ENCODE results near the gene A2M.
A peak's percentile ranks its signal among the peaks of the same experiment; 100 is the strongest.

A2M gene

DNA sequence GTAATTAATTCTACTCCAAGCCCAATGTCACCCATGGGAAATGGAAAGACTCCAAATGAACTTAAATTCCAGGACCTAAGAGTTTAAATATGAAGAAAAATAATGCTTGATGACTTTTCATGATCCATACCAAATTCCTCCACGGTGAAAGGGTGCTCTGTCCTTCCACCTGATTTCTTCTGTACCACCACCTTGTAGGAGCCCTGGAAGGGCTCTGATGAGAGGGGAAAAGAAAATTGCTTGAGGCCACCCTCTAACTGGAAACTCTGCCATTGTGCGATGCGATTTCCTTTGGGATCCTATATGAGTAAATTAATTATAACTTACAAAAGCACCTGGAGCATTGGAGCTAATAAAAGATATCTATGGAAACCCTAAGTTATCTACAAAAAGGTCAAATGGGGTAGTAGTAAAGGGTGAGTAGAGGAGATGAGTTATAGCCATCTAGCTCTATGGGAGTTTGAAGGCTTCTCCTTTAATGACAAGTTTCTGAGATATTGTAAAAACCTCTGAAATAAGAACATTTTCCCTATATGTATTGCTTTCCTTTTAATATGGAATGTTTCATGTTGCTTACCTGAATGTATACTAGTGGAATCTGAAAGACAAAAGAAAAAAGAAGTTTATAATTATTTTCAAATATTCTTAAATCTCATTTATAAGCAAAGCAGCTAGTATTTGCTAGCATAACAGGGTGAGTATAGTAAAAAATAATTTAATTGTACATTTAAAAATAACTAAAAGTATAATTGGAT lies 5.8 kb downstream of the A2M start:
- Mint-ChIP-seq H3K4me3 (no peak overlapping the region), H3K4me1 (ENCODE audit: low read depth) (peaks cover 7% of the 10 kb centered on the region), H3K27ac (no peak overlapping the region)

DNA sequence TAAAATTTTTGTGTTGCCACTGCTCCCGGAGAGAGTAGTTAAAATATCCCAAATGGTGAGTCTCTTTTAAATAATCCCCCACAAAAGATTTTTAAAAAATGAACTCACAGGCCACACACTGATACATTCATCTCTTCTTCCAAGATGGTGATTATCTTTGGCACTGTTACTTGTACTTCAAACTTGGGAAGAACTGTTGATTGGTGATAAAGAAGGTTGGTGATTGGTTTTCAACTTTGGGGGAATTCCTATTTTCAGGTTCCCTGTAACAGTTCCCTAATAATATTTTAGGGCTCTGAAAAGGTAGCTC lies 6.6 kb downstream of the A2M start:
- Mint-ChIP-seq H3K9me3 (no peaks in the 10 kb centered on the region), H3K4me3 (no peak overlapping the region), H3K27me3 (no peaks in the 10 kb centered on the region), H3K36me3 (ENCODE audit: low read depth) (peaks cover 2% of the 10 kb centered on the region), H3K4me1 (ENCODE audit: low read depth) (peaks cover 8% of the 10 kb centered on the region), H3K27ac (no peak overlapping the region)
- no peak for DNase-seq

More for the DNA sequence above, 5.8 kb downstream of the A2M start:
- no peaks in the 10 kb centered on the region for H3K9me3 Mint-ChIP-seq
- H3K27me3 Mint-ChIP-seq = no peaks in the 10 kb centered on the region
- no peak for DNase-seq
- peaks cover 2% of the 10 kb centered on the region for H3K36me3 Mint-ChIP-seq (ENCODE audit: low read depth)

DNA sequence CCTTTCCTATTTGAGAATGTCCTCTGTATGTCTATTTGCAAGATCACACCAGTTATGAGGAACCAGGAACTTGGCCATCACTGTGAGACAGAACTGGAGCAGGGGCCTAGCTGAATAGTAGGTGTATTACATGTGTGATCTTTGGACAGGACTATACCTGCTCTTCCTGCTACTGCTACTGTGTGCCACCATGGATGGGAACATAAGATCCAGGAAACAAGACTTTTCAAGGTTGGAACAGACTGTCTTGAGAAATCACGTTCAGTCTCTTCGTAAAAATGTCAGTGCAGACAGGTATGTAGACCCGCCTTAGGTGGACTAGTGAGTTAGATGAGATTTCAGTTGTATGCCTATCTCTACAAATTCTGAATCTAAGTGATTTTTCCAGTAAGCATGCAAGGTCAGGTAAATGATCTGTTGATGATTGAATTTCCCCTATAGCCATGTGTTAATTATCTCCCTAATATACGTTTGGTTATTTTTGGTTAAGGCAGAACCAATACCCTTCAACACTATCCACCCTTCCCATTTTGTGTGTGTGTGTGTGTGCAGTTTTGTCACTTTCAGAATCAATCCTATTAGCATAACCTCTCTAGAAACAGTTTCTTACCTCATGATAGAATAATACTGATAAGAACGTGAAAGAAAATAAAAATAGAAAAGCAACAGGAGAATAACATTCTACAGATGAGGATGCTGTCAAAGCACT lies 7.1 kb downstream of the A2M start:
- H3K4me1 Mint-ChIP-seq (ENCODE audit: low read depth) = peaks cover 12% of the 10 kb centered on the region
- H3K4me3 Mint-ChIP-seq = no peak overlapping the region
- no peaks in the 10 kb centered on the region for H3K9me3 Mint-ChIP-seq
- H3K36me3 Mint-ChIP-seq (ENCODE audit: low read depth) = peaks cover 2% of the 10 kb centered on the region
- H3K27me3 Mint-ChIP-seq = no peaks in the 10 kb centered on the region
- H3K27ac Mint-ChIP-seq = no peak overlapping the region
- no peak for DNase-seq

DNA sequence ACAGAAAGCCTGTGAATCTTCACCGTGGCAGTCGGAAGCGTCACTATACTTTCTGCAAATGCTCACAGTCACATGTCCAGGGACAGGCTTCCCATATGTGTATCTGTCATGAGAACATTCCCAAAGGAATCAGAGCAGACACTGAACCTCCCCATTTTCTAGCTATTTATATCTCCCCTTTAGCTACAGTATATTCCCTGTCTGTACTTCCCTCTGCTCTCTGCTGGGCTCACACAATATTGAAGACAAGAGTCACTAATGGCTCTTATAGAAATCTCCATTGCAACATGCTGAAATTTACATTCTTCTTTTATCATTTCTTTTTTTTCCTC lies 8.2 kb downstream of the A2M start:
- no peak overlapping the region for H3K27ac Mint-ChIP-seq
- H3K27me3 Mint-ChIP-seq = no peaks in the 10 kb centered on the region
- H3K9me3 Mint-ChIP-seq = no peaks in the 10 kb centered on the region
- peaks cover 18% of the 10 kb centered on the region for H3K4me1 Mint-ChIP-seq (ENCODE audit: low read depth)
- H3K36me3 Mint-ChIP-seq (ENCODE audit: low read depth) = no peaks in the 10 kb centered on the region
- DNase-seq = no peak
- H3K4me3 Mint-ChIP-seq = no peak overlapping the region

DNA sequence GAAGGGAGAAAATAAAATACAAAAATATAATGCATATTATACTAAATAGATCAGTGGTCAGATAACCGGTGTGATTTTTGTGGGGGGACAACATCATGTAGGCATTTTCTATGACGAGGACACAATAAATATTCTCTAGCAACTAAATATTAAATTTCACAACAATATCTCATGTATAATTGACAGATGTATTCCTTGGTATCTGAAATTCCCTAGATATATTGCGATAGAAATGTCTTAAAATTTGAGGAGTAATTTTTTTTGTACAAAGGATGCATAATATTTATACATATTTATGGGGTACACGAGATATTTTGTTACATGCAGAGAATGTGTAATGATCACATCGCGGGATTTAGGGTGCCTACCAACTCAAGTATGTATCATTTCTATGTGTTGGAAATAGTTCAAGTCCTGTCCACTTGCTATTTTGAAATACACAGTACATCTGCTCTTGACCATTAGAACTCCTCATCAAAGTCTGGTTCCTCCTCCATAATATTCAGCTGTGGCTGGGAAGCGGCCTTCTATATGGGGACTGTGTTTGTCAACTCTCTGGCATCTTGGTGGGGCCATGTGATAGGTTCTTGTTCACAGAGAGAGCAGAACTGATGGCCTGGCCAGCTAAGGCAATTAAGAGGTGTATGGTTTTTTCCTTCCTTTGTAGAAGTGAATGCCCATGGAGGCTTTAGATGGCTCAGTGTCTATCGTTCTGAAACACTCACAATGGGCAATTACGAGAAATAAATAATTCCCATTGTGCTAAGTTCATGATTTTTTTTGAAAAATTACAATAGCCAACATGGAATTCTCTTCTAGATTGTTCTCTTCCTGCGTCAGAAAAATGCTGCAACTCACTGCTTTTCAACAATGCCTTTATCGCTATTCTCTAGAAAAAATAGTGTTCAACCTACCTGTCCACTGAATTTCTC lies 8.8 kb downstream of the A2M start:
- no peak for DNase-seq
- Mint-ChIP-seq H3K4me3 (no peak overlapping the region), H3K27me3 (no peaks in the 10 kb centered on the region), H3K27ac (peak overlapping the region; percentile 22), H3K9me3 (no peaks in the 10 kb centered on the region), H3K4me1 (ENCODE audit: low read depth) (peaks cover 18% of the 10 kb centered on the region), H3K36me3 (ENCODE audit: low read depth) (no peaks in the 10 kb centered on the region)

DNA sequence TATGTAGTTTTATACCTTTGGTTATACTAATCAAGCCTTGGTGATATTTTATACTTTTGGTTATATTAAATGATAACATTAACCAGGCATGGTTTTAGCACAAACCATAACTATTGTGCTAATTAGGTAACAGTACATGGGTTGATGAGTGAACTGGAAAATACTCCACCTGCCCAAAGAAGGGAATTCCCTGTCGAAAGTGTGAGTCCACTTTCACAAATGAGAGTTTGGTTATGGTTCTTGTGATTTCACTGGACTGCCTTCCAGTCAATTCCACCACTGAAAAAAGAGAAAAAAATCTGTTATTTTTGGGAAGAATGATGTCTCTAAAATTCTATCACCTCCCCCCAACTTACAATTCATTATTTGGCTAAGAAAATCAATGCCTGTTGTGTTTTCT lies 9.7 kb downstream of the A2M start:
- no peaks in the 10 kb centered on the region for H3K27me3 Mint-ChIP-seq
- no peaks in the 10 kb centered on the region for H3K9me3 Mint-ChIP-seq
- DNase-seq = no peak
- no peak overlapping the region for H3K4me3 Mint-ChIP-seq
- no peak overlapping the region for H3K27ac Mint-ChIP-seq
- H3K4me1 Mint-ChIP-seq (ENCODE audit: low read depth) = peaks cover 18% of the 10 kb centered on the region
- H3K36me3 Mint-ChIP-seq (ENCODE audit: low read depth) = peaks cover 1% of the 10 kb centered on the region

DNA sequence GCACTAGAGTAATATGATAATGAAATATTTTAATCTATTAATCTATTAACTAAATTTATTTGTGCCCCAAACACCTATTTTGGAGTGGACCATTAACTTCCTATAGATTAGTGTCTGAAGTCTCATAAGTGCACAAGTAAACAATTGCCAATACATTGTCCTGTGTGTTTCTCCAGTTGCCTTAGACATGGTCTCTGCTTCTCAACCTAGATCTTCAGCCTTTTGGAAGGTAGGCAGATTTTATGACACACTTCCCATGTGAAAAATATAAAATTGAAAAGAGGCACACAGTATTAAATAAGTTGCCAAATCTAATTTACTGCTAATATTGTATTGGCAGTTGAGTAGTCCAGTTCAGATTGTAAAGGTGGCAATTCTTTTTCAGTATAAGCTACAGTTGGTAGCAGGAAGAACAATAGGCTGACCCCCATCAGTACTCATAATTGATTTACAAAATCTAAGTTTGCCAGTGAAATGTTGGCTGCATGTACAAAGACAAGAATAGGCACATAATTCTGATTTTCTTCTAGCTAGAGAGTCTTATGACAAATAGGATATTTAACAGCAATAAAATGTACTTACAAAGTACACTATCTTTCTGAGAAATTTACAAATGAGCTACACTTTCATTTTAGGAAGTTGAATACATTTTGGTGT lies 10.8 kb downstream of the A2M start:
- H3K27me3 Mint-ChIP-seq = no peaks in the 10 kb centered on the region

DNA sequence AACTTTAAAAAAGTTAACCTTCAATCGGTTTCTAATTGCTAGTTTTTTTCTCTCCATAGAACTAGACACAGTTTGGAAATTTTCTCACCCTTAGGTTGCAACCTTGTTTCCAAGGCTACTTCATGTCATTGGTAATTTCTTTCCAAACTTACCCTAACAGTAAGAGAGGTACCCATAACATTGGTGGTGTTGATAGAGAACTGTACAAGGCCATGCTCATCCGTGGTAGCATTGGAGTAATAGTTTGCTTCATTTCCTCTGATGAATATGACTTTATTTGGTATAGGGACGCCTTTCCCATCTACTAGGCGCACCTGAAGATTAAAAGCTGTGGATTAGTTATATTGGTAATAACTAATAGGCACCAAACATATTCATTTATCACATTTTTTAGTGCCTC lies 11.6 kb downstream of the A2M start:
- no peaks in the 10 kb centered on the region for H3K9me3 Mint-ChIP-seq
- no peak overlapping the region for H3K27ac Mint-ChIP-seq
- H3K4me3 Mint-ChIP-seq = no peak overlapping the region
- H3K36me3 Mint-ChIP-seq (ENCODE audit: low read depth) = peaks cover 4% of the 10 kb centered on the region
- no peaks in the 10 kb centered on the region for H3K27me3 Mint-ChIP-seq
- peaks cover 18% of the 10 kb centered on the region for H3K4me1 Mint-ChIP-seq (ENCODE audit: low read depth)
- DNase-seq = no peak

More for the DNA sequence above, 10.8 kb downstream of the A2M start:
- H3K36me3 Mint-ChIP-seq (ENCODE audit: low read depth) = peaks cover 4% of the 10 kb centered on the region
- no peak overlapping the region for H3K27ac Mint-ChIP-seq
- H3K4me3 Mint-ChIP-seq = no peak overlapping the region
- H3K9me3 Mint-ChIP-seq = no peaks in the 10 kb centered on the region
- peaks cover 18% of the 10 kb centered on the region for H3K4me1 Mint-ChIP-seq (ENCODE audit: low read depth)
- DNase-seq = no peak

DNA sequence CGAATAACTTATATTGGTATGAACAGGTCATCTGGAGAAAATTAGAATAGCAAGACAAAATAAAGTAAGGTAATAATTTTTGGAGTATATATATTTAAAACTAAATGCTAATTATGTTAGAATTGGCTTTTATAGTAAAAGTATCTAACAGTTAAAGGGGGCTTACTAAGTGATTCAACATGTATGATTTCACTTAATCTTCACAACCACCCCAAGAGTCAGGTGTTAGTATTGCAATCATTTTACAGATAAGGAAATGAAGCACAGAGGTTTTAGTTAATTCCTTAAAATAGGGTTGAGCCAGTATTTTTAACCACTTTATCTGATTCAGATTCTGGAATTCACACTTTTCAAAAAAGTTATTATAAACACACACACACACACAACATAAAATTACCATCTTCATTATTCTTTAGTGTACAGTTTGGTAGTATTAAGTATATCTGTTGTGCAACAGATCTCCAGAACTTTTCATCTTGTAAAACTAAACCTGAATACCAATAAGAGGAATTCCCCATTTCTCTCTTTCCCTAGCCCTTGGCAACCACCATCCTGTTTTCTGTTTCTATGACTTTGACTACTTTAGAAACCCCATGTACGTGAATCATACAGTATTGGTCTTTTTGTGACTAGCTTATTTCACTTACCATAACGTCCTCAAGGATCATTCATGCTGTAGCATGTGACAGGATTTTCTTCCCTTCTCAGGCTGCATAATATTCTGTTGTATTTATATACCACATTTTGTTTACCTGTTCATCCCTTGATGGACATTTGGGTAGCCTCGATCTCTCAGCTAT lies 12.5 kb downstream of the A2M start:
- Mint-ChIP-seq H3K9me3 (no peaks in the 10 kb centered on the region), H3K27ac (no peak overlapping the region)

DNA sequence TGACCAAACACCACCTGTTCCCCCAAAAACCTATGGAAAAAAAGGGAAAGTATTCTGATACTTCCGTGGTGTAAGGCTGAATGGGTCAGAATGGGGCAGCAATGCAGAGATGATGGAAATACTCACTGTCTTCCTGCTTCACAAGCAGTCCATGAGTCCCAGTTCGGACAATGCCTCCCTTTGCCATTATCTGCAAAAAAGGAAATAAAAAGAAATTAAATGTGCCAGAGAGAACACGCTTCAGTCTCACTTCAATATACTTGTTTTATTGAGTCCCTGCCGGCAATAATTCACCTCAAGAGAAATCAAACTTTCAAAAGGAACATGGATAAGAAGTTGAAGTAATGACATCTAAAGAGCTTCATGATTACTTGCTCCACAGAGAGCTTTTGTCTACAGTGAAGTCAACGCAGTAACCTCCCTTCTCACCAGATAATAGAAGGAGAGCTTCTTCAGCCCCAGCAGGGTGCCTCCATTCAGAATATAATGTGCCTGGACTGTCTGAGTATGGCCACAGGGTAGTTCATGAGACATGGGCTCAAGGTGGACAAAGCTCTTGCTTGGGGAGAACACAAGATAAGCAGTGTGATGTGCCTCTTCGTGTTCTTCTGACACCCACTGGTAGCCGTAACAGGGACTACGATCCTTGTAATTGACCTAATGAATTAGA lies 14.6 kb downstream of the A2M start:
- no peak for DNase-seq
- no peak overlapping the region for H3K27ac Mint-ChIP-seq
- peaks cover 18% of the 10 kb centered on the region for H3K4me1 Mint-ChIP-seq (ENCODE audit: low read depth)
- H3K27me3 Mint-ChIP-seq = no peaks in the 10 kb centered on the region
- peaks cover 4% of the 10 kb centered on the region for H3K36me3 Mint-ChIP-seq (ENCODE audit: low read depth)
- H3K4me3 Mint-ChIP-seq = no peak overlapping the region
- no peaks in the 10 kb centered on the region for H3K9me3 Mint-ChIP-seq

More for the DNA sequence above, 12.5 kb downstream of the A2M start:
- Mint-ChIP-seq H3K27me3 (no peaks in the 10 kb centered on the region), H3K4me3 (no peak overlapping the region), H3K4me1 (ENCODE audit: low read depth) (peaks cover 18% of the 10 kb centered on the region), H3K36me3 (ENCODE audit: low read depth) (peaks cover 4% of the 10 kb centered on the region)
- no peak for DNase-seq

DNA sequence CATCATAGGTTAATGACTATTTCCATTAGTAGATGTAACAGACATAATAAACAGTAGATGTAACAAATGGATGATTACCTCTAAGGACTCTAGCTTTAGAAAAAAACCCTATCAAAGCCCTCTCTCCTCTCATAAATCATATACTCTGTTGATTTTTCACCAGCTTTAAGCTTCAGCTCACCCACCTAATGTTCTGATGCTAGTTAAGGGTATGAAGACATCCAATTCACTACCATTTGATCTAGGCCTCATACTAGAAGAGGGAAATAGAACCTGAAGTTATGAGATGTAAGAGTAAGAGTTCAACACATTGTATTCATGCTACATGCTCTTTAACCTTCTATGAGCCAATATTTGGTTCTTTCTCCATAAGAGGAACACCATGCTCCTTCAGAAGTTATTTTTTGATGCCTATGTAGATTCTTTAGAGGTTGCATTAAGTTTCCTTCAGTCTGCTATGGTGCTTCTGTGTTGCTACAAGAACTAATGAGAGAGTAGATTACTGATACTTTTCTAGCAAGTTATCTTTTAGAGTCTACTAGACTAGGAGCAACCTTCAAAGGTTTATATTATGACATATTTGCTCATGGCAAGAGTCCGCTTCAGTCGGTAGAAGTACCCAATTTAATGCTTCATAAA lies 16.0 kb downstream of the A2M start:
- no peak for DNase-seq
- peaks cover 4% of the 10 kb centered on the region for H3K36me3 Mint-ChIP-seq (ENCODE audit: low read depth)
- no peaks in the 10 kb centered on the region for H3K9me3 Mint-ChIP-seq
- H3K4me3 Mint-ChIP-seq = no peak overlapping the region
- H3K27me3 Mint-ChIP-seq = no peaks in the 10 kb centered on the region
- H3K4me1 Mint-ChIP-seq (ENCODE audit: low read depth) = peaks cover 12% of the 10 kb centered on the region
- no peak overlapping the region for H3K27ac Mint-ChIP-seq

DNA sequence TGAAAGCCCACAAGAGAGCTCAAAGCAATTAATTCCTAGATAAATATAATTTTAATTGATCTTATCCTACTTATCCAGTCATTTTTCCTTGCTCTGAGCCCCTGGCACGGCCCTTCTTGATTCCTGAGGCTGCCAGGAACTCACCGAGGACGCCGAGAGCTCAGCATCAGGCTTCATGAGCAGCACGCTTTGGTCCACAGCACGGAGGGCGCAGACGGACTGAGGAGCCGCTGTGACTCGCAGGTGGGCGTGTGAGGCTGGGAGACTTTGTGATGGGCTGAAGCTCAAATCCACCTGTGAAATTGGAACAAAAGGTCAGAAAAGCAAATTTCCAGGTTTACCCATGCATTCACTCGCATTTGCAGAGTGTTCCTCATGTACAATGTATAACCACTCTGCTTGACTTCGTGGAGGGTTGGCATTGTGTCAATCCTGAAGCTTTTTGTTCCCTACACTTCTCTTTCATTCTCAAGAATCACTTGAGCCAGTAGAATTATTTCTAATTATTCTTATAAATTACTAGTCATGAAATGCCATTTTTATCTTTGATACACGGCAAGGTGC lies 17.2 kb downstream of the A2M start:
- no peaks in the 10 kb centered on the region for H3K9me3 Mint-ChIP-seq
- H3K4me3 Mint-ChIP-seq = no peak overlapping the region
- peaks cover 7% of the 10 kb centered on the region for H3K4me1 Mint-ChIP-seq (ENCODE audit: low read depth)
- no peaks in the 10 kb centered on the region for H3K27me3 Mint-ChIP-seq
- no peak overlapping the region for H3K27ac Mint-ChIP-seq
- DNase-seq = no peak
- H3K36me3 Mint-ChIP-seq (ENCODE audit: low read depth) = peaks cover 4% of the 10 kb centered on the region

DNA sequence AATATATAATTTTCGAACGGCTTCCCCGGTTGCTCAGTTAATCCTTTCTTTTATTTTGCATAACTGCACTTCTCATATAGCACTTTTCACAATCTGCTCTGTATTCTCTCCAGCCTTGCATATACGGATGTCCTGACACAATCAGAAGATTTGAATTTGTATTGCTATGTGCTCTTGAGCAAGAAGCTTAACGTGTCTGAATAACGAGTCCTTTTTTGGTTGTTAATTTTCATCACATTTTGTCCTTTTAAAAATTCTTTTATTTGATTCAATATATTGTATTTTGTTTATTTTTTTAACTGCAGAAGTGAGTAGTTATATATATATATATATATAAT lies 17.6 kb downstream of the A2M start:
- no peak overlapping the region for H3K27ac Mint-ChIP-seq
- no peaks in the 10 kb centered on the region for H3K27me3 Mint-ChIP-seq
- DNase-seq = no peak
- H3K4me3 Mint-ChIP-seq = no peak overlapping the region
- H3K36me3 Mint-ChIP-seq (ENCODE audit: low read depth) = peaks cover 4% of the 10 kb centered on the region
- no peaks in the 10 kb centered on the region for H3K9me3 Mint-ChIP-seq
- peaks cover 2% of the 10 kb centered on the region for H3K4me1 Mint-ChIP-seq (ENCODE audit: low read depth)
